Skeletal muscle tissue (tissue), 4 donors: ENCODE measurements around the gene HAO1. TPM values are rescaled to one million over a fixed set of nuclear protein-coding genes. Genes with fewer than 3 reads are reported as not detected.

Source experiments
- H3K27ac ChIP-seq: one replicate; pipeline ENCODE4 v1.7.0; 2013; ENCODE audit warnings: mild to moderate bottlenecking, low read depth, low read length, inconsistent platforms
- H3K27me3 ChIP-seq, 3 donors: one replicate each; pipeline ENCODE4 v1.7.0; 2013; ENCODE audit warnings: low read length in 3 of 3; ENCODE audit not compliant: control insufficient read depth in 3 of 3, insufficient read depth in 3 of 3
- H3K36me3 ChIP-seq, 3 donors: one replicate each; pipeline ENCODE4 v1.7.0; 2013; ENCODE audit warnings: low read length in 3 of 3; ENCODE audit not compliant: control insufficient read depth in 3 of 3, insufficient read depth in 3 of 3
- H3K4me1 ChIP-seq, 3 donors: one replicate each; pipeline ENCODE4 v1.7.0; 2013; ENCODE audit warnings: low read length in 3 of 3, mild to moderate bottlenecking in 3 of 3; ENCODE audit not compliant: control insufficient read depth in 3 of 3, insufficient read depth in 3 of 3
- H3K4me3 ChIP-seq, 3 donors: one replicate each; pipeline ENCODE4 v1.7.0; 2013; ENCODE audit warnings: low read length in 3 of 3
- H3K9ac ChIP-seq, 3 donors: one replicate each; pipeline ENCODE4 v1.7.0; 2013; ENCODE audit warnings: low read length in 3 of 3, mild to moderate bottlenecking in 3 of 3, moderate library complexity in 2 of 3, low read depth in 1 of 3
- H3K9me3 ChIP-seq, 3 donors: one replicate each; pipeline ENCODE4 v1.7.0; 2013; ENCODE audit warnings: low read length in 3 of 3; ENCODE audit not compliant: control insufficient read depth in 3 of 3
- total RNA-seq: library from RNA; depleted of rRNA; stranded (reverse); fragments of >200 nt; gene quantifications from one replicate; pipeline ENCODE4 v1.2.3, GENCODE V29; 2014
- donor health status: Osteomylitis.

The HAO1 gene
- total RNA-seq, 1 donor from 2014 or later, result not detected

DNA sequence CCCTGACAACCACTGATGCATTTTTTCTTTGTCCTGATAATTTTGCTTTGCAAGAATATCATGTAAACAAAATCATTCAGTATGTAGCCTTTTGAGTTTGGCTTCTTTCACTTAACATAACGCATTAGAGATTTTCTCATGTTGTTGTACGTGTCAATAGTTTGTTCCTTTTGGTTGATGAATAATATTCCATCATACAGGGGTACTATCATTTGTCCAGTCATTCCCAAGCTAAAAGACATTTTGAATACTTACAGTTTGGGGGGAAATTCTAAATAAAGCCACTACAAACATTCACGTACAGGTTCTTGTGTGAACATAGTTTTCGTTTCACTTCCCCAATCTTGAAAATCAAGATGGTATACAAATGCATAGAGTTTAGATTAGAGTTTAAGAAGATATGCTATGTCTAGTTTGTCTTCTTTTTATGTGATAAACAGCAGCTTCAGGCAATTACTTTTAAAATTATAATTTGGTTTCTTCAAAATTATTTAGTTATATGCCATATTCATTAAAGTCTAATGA, 5.2 kb downstream of the HAO1 start:
- H3K4me3 ChIP-seq, result no peak overlapping the region
- no peak overlapping the region for H3K9ac ChIP-seq
- H3K36me3 ChIP-seq, result no peaks in the 10 kb centered on the region
- H3K27ac ChIP-seq, result no peak overlapping the region
- H3K9me3 ChIP-seq, result no peaks in the 10 kb centered on the region
- H3K27me3 ChIP-seq, result no peaks in the 10 kb centered on the region
- no peaks in the 10 kb centered on the region for H3K4me1 ChIP-seq

DNA sequence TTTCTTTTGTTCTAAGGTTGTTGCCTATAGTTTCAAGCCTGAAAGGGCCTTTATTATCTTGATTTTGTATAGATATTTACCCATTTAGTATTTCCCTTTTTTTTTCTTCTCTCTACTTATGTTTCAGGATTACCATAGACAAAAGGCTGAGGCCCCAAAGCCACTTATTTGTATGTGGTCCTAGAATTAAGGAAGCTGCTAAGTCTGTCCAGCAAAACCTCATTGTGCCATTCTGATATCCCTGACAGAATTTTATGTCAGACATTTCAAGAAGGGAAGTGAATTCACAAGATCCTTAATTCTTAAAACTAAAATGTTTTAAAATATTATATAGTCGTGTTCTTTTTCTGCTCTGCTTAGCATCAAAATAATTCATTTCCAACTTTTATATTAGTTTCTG, 6.9 kb downstream of the HAO1 start:
- no peak overlapping the region for H3K4me3 ChIP-seq
- no peaks in the 10 kb centered on the region for H3K4me1 ChIP-seq
- H3K9ac ChIP-seq, result no peak overlapping the region
- no peaks in the 10 kb centered on the region for H3K9me3 ChIP-seq
- no peaks in the 10 kb centered on the region for H3K36me3 ChIP-seq
- H3K27me3 ChIP-seq, result no peaks in the 10 kb centered on the region
- H3K27ac ChIP-seq, result no peak overlapping the region

DNA sequence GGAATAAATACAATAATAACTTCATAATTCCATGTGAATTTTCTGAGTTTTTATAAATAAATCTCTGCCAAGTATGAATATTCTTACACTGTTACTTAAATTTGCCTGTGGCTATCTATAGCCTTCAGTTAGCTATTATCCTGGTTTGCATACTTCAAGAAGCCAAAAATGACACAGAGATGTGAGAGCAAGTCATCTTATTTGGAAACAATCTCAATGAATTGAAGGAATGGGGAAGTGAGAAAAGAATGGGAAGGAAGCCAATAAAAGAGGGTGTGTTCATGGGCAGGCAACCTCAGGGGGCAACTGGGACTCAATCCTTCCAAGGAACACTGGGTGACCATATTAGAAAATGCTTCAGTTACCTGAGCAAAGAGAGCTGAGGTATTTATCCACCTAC, 9.9 kb downstream of the HAO1 start:
- no peaks in the 10 kb centered on the region for H3K4me1 ChIP-seq
- no peak overlapping the region for H3K9ac ChIP-seq

DNA sequence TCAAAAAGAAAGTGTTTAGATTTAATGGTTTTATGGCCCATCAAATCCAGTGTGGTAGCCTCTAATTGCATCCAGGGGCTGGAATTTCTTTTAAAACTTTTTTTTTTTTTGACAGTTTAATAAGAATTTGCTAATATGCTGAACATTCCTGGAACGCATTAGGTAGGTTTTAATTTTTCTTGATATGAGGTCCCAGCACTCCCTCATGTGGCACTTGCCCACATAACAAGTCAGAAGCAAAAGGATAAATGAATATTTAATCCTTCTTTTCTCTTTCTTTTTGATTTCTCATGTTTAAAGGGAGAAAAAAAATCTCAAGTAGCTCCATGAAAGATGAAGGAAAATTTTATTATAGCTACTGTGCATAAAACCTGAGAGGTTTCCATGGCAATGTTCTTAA, 13.5 kb downstream of the HAO1 start:
- no peaks in the 10 kb centered on the region for H3K4me1 ChIP-seq
- H3K27me3 ChIP-seq, result no peaks in the 10 kb centered on the region
- H3K36me3 ChIP-seq, result no peaks in the 10 kb centered on the region
- no peak overlapping the region for H3K4me3 ChIP-seq
- no peak overlapping the region for H3K9ac ChIP-seq
- H3K9me3 ChIP-seq, result no peaks in the 10 kb centered on the region
- H3K27ac ChIP-seq, result no peak overlapping the region

More for the DNA sequence above, 9.9 kb downstream of the HAO1 start:
- H3K27me3 ChIP-seq, result no peaks in the 10 kb centered on the region
- no peaks in the 10 kb centered on the region for H3K36me3 ChIP-seq
- H3K9me3 ChIP-seq, result no peaks in the 10 kb centered on the region
- H3K4me3 ChIP-seq, result no peak overlapping the region
- no peak overlapping the region for H3K27ac ChIP-seq

DNA sequence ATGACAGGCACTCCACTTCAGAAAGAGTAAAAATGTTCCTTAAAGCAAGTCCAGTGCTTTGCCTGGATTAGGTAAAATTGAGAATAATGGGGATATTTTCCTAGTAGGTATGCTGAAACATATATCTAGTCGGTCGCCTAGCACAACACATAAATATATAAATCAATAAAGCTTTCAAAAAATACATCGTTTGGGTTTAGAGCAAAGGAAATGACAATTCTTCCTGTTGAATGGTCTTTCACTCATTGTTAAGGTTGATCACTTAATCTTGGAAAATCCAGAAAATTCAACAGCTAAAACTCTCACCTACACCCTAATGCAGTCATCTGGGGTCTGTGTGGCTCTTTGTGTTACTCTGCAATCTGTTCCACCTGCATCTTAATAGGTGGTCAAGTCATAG, 13.9 kb downstream of the HAO1 start:
- Histone ChIP-seq H3K9ac (no peak overlapping the region), H3K27me3 (no peaks in the 10 kb centered on the region), H3K9me3 (no peaks in the 10 kb centered on the region), H3K27ac (no peak overlapping the region), H3K36me3 (no peaks in the 10 kb centered on the region), H3K4me3 (no peak overlapping the region), H3K4me1 (no peaks in the 10 kb centered on the region)

DNA sequence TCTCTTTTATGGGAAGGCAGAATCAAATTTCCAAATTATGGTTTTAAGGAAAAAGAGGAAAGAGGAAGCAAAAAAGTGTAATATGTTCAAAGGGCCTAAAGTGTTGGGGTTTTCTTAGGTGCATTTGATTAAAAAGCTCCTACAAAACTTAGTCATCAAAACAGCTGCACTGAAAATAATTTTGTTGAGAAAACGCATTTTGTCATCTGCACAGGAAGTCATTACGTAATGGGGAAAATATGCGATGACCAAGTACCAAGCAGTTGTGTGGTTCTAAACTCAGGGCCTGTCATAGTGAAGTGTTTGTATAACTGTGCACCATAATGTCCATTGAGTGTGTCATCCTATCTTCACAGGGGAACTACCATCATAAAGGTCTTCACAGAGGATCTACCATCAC, 15.6 kb downstream of the HAO1 start:
- Histone ChIP-seq H3K4me3 (no peak overlapping the region), H3K4me1 (no peaks in the 10 kb centered on the region), H3K9me3 (no peaks in the 10 kb centered on the region), H3K27ac (no peak overlapping the region), H3K36me3 (no peaks in the 10 kb centered on the region), H3K9ac (no peak overlapping the region), H3K27me3 (no peaks in the 10 kb centered on the region)

DNA sequence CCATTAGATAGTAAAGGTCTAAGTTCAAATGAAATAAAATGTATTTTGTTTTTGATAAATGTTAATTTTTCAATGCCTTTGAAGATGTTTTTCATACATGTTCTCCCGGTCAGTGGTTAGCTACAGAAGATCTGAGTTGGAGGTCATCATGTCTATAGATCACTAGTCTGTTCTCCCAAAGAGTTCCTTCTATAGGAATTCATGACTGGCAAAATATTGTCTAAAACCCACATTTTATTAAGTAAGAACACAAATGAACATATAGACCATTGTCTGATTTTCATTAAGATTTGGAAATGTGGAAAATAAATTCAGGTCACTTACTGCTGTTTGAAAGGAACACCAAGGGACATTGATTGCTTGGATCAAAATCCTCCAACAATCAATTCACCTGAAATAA, 23.6 kb downstream of the HAO1 start:
- Histone ChIP-seq H3K27ac (no peak overlapping the region), H3K9ac (no peak overlapping the region), H3K36me3 (no peaks in the 10 kb centered on the region), H3K4me3 (no peak overlapping the region), H3K9me3 (no peaks in the 10 kb centered on the region), H3K27me3 (no peaks in the 10 kb centered on the region), H3K4me1 (no peaks in the 10 kb centered on the region)

DNA sequence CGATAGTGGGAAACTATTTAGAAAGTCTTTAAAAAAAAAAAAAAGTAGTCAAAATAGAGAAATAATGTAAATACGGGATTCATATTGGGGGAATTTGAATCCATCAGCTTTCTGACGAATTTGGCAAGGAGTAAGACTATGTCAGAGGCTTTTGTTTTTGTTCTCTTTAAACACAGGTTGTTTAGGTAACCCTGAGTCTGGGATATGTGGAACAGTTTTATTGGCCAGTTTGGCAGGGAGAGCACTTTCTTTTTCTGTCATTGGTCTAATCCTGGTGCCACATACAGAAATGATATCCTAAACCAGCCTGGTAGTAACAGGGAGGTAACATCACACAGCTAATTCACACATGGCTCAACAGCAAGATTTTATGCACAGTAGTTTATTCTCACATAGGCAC, 27.7 kb downstream of the HAO1 start:
- H3K36me3 ChIP-seq, result no peaks in the 10 kb centered on the region
- H3K4me3 ChIP-seq, result no peak overlapping the region
- no peaks in the 10 kb centered on the region for H3K27me3 ChIP-seq
- H3K27ac ChIP-seq, result no peak overlapping the region
- no peaks in the 10 kb centered on the region for H3K9me3 ChIP-seq
- no peak overlapping the region for H3K9ac ChIP-seq
- no peaks in the 10 kb centered on the region for H3K4me1 ChIP-seq

DNA sequence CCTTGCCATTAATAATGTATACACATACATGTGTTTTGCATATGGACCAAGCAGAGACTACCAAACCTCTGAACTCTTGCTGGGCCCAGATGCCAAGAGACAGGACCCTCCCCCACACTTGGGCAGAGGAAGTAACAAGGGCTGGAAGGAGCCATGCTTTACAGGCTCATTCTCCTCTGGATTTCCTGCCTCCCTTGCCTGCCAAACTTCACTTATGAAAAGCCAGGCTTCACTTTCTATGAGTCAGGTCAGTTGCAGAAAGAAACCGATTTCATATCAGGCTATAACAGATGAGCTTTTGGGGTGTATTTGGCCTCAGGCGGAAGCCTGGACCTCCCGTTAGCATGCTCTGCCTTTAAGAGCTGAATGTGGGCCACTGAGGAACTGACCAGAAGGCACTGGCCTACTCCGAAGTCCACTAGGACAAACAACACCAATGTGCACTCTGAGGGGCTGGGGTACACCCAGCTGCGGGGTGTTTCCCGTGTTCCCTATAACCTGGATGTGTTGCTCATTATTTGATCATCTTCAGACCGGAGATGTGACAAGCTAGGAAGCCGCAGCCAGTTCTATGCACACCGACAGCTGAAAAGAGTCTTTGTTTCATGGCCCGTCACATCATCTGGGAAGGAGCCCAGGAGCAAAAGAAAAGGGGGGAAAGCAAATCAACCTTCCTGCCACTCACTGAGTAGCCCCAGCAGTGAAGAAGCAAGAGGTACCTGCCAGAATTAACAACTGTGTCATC, 28.5 kb downstream of the HAO1 start:
- Histone ChIP-seq H3K27ac (no peak overlapping the region), H3K9me3 (no peaks in the 10 kb centered on the region), H3K4me3 (no peak overlapping the region), H3K27me3 (no peaks in the 10 kb centered on the region), H3K9ac (no peak overlapping the region), H3K4me1 (no peaks in the 10 kb centered on the region), H3K36me3 (no peaks in the 10 kb centered on the region)

DNA sequence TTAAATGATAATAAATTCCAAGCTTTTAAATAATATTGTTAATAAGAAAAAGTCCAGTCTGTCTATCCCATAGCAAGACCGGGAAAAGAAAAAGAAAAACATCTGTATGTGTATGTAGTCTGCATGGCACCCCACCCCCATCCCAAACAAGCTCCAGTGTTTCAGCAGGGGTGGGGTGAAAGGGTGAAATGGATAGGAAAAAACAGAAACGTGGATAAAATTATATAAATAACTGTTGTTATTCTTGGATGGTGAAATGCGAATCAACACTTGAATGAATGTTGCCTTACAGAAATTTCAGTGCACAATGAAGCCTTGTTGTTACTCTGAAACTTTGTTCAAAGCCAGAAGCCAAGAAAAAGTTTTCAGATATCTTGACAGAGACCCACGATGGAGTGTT, 31.4 kb downstream of the HAO1 start:
- H3K27ac ChIP-seq, result no peak overlapping the region
- no peaks in the 10 kb centered on the region for H3K36me3 ChIP-seq
- H3K27me3 ChIP-seq, result no peaks in the 10 kb centered on the region
- no peak overlapping the region for H3K4me3 ChIP-seq
- H3K9me3 ChIP-seq, result no peaks in the 10 kb centered on the region
- H3K9ac ChIP-seq, result no peak overlapping the region
- H3K4me1 ChIP-seq, result no peaks in the 10 kb centered on the region
